B cell (primary cell): ENCODE results near the gene PRKCB. TPM values are rescaled to one million over a fixed set of nuclear protein-coding genes. Genes with fewer than 3 reads are reported as not detected.

ENCODE experiments used
- ATAC-seq: fragments of 200-7000 bp; cut with Tn5 transposase; one replicate; pipeline ENCODE4 v1.10.0; 2021; ENCODE audit warnings: low read depth, mild to moderate bottlenecking, moderate number of reproducible peaks, moderate library complexity
- CTCF ChIA-PET: fragments of 350-600 bp; sonication (Branson Sonifier 250); formaldehyde crosslinking; loops from one replicate; lab custom pipeline; 2021; ENCODE audit warnings: antibody characterized with exemption, inconsistent platforms; lab: Charles Lee
- POLR2A ChIA-PET: fragments of 350-600 bp; sonication (Branson Sonifier 250); formaldehyde crosslinking; loops from one replicate; lab custom pipeline; 2021; ENCODE audit warnings: antibody characterized with exemption; lab: Charles Lee
- DNase-seq: peaks from one replicate; pipeline ENCODE4 v3.0.0; 2013
- H2AFZ ChIP-seq: 2 replicates; pipeline ENCODE4 v1.6.1; 2012; ENCODE audit warnings: mild to moderate bottlenecking, low read depth, low read length; ENCODE audit not compliant: insufficient read depth, poor library complexity, severe bottlenecking
- H3K27ac ChIP-seq, 2 donors: 1 replicate in 1 of 2; 2 replicates in 1 of 2; pipeline ENCODE4 v1.5.1; 2012 to 2013; ENCODE audit warnings: low read length in 2 of 2, mild to moderate bottlenecking in 2 of 2, moderate library complexity in 1 of 2
- H3K27me3 ChIP-seq, 4 experiments: fragments of 200-600 bp in 1 of 4; sonication (generic) in 1 of 4; replicated peaks in 1 of 4; 1 replicate in 2 of 4; 2 replicates in 2 of 4; pipeline versions ENCODE4 v1.6.1 to v1.7.0; 2013 to 2016; ENCODE audit warnings: low read length in 3 of 4, mild to moderate bottlenecking in 2 of 4, mixed read lengths in 1 of 4, moderate library complexity in 1 of 4; ENCODE audit not compliant: insufficient read depth in 4 of 4, control insufficient read depth in 3 of 4; ENCODE audit errors: control extremely low read depth in 1 of 4
- H3K36me3 ChIP-seq, 2 experiments: replicated peaks in 1 of 2; 1 replicate in 1 of 2; 2 replicates in 1 of 2; pipeline versions ENCODE4 v1.6.1 to v1.7.1; 2013; ENCODE audit warnings: low read length in 1 of 2; ENCODE audit not compliant: insufficient read depth in 2 of 2, control insufficient read depth in 1 of 2; ENCODE audit errors: control extremely low read depth in 1 of 2, extremely low read depth in 1 of 2
- H3K4me1 ChIP-seq, 2 donors: fragments of 200-600 bp in 1 of 2; sonication (generic) in 1 of 2; 1 replicate in 1 of 2; 2 replicates in 1 of 2; pipeline versions ENCODE4 v1.5.1 to v1.6.1; 2013 to 2017; ENCODE audit warnings: low read length in 2 of 2; ENCODE audit not compliant: control insufficient read depth in 2 of 2, insufficient read depth in 2 of 2
- H3K4me2 ChIP-seq: replicated peaks from 2 replicates; pipeline ENCODE3; 2012; ENCODE audit warnings: mild to moderate bottlenecking, low read depth, low read length; ENCODE audit not compliant: poor library complexity, severe bottlenecking
- H3K4me3 ChIP-seq, 5 experiments: fragments of 200-600 bp in 1 of 5; sonication (generic) in 1 of 5; 1 replicate in 3 of 5; 2 replicates in 2 of 5; pipeline versions ENCODE4 v1.5.1 to v1.7.0; 2011 to 2016; ENCODE audit warnings: low read length in 4 of 5, mild to moderate bottlenecking in 4 of 5, low read depth in 2 of 5, control low read depth in 1 of 5, moderate library complexity in 1 of 5; ENCODE audit not compliant: insufficient read depth in 1 of 5; ENCODE audit errors: control extremely low read depth in 1 of 5, extremely low read depth in 1 of 5
- H3K79me2 ChIP-seq: fragments of 200-600 bp; sonication (generic); one replicate; pipeline ENCODE4 v1.6.0; 2016; ENCODE audit warnings: low read length; ENCODE audit not compliant: control insufficient read depth, insufficient read depth
- H3K9ac ChIP-seq: fragments of 200-600 bp; sonication (generic); 2 replicates; pipeline ENCODE4 v1.6.1; 2017; ENCODE audit warnings: mild to moderate bottlenecking, low read length, moderate library complexity
- H3K9me3 ChIP-seq, 3 donors: one replicate each; pipeline versions ENCODE4 v1.6.1 to v1.7.1; 2013; ENCODE audit warnings: low read length in 2 of 3; ENCODE audit not compliant: control insufficient read depth in 2 of 3, insufficient read depth in 1 of 3; ENCODE audit errors: control extremely low read depth in 1 of 3
- H4K20me1 ChIP-seq: 2 replicates; pipeline ENCODE4 v1.6.0; 2012; ENCODE audit warnings: mild to moderate bottlenecking, low read length; ENCODE audit not compliant: insufficient read depth, control insufficient read depth, poor library complexity, severe bottlenecking
- H3K27ac Mint-ChIP-seq: one replicate; pipeline ENCODE4 v1.8.0; 2021; ENCODE audit warnings: mixed read lengths
- H3K27me3 Mint-ChIP-seq: one replicate; pipeline ENCODE4 v1.8.0; 2021; ENCODE audit warnings: mixed read lengths
- H3K4me1 Mint-ChIP-seq: one replicate; pipeline ENCODE4 v1.8.0; 2021; ENCODE audit warnings: mixed read lengths
- H3K4me3 Mint-ChIP-seq: one replicate; pipeline ENCODE4 v1.8.0; 2021; ENCODE audit warnings: mixed read lengths
- H3K9me3 Mint-ChIP-seq: one replicate; pipeline ENCODE4 v1.8.0; 2022; ENCODE audit warnings: mixed read lengths; ENCODE audit not compliant: insufficient read depth
- EZH2 ChIP-seq: IDR thresholded peaks from 2 replicates; pipeline ENCODE4 v1.6.1; 2012; ENCODE audit warnings: borderline replicate concordance, low read depth, mild to moderate bottlenecking, moderate library complexity, low read length; ENCODE audit not compliant: insufficient read depth, poor library complexity, severe bottlenecking
- WGBS: methylation state at CpG from one replicate; pipeline ENCODE4 v1.1.5; 2013; ENCODE audit warnings: missing lambda C conversion rate; ENCODE audit not compliant: insufficient coverage; 5-methylcytosine and 5-hydroxymethylcytosine counted together
- intact Hi-C: fragments of 100-400 bp; cut with micrococcal nuclease; formaldehyde crosslinking; loops from one replicate; pipeline ENCODE4 v1.10.0; 2022
- polyA plus RNA-seq: library from polyadenylated mRNA; depleted of rRNA; stranded (reverse); fragments of >200 nt; gene quantifications from 2 replicates; pipeline ENCODE4 v1.2.3, GENCODE V29; 2012
- total RNA-seq, 2 donors: library from RNA; stranded (reverse); fragments of 120-200 nt in 1 of 2; gene quantifications; 1 replicate in 1 of 2; 2 replicates in 1 of 2; pipeline versions ENCODE4 v1.2.3 to v1.2.4, GENCODE V29; 2013 to 2022
- TF ChIP-seq, protein P1 (sequence below): fragments of 200-600 bp; IDR thresholded peaks from one replicate; pipeline ENCODE4 v1.8.0; 2022; ENCODE audit warnings: antibody characterized with exemption, mild to moderate bottlenecking

The PRKCB gene
- total and polyA plus RNA-seq, 2 donors (not counting 1 experiment from before 2014, with no cell fraction given): 106 to 373 TPM

- no peaks in the 10 kb centered on the region for H3K4me1 Mint-ChIP-seq
- H4K20me1 ChIP-seq: peaks cover 11% of the 10 kb centered on the region
- no peak overlapping the region for H3K27ac ChIP-seq
- DNase-seq (no peak), ATAC-seq (no peak)
- H3K4me3 Mint-ChIP-seq: no peak overlapping the region
- H2AFZ ChIP-seq: no peak overlapping the region
- H3K4me3 ChIP-seq: no peak overlapping the region
- H3K4me2 ChIP-seq: no peak overlapping the region
- H3K4me1 ChIP-seq: no peaks in the 10 kb centered on the region
- no peaks in the 10 kb centered on the region for H3K9me3 ChIP-seq
- POLR2A ChIA-PET: no interaction called here
- CTCF ChIA-PET: interaction anchor here (1.3 to 1.4 kb wide), 2 partner anchors 34 to 317 kb away, joined by 3 to 5 read pairs; no protein-coding TSS in a partner anchor
- H3K36me3 ChIP-seq: peaks cover 23 to 85% of the 10 kb centered on the region in 2 experiments
- 97% methylated on average over 8 of the region's 9 CpGs for WGBS
- H3K79me2 ChIP-seq: no peaks in the 10 kb centered on the region
- TF ChIP-seq EZH2: no peak
- TF ChIP-seq, protein P1, sequence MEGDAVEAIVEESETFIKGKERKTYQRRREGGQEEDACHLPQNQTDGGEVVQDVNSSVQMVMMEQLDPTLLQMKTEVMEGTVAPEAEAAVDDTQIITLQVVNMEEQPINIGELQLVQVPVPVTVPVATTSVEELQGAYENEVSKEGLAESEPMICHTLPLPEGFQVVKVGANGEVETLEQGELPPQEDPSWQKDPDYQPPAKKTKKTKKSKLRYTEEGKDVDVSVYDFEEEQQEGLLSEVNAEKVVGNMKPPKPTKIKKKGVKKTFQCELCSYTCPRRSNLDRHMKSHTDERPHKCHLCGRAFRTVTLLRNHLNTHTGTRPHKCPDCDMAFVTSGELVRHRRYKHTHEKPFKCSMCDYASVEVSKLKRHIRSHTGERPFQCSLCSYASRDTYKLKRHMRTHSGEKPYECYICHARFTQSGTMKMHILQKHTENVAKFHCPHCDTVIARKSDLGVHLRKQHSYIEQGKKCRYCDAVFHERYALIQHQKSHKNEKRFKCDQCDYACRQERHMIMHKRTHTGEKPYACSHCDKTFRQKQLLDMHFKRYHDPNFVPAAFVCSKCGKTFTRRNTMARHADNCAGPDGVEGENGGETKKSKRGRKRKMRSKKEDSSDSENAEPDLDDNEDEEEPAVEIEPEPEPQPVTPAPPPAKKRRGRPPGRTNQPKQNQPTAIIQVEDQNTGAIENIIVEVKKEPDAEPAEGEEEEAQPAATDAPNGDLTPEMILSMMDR: no peak
- H3K27me3 ChIP-seq: no peaks in the 10 kb centered on the region
- H3K27me3 Mint-ChIP-seq: no peaks in the 10 kb centered on the region
- no peaks in the 10 kb centered on the region for H3K9me3 Mint-ChIP-seq
- no peak overlapping the region for H3K9ac ChIP-seq
- intact Hi-C loops: loop anchor here (10.0 kb wide), 1 partner anchor 63 kb away; no protein-coding TSS in a partner anchor
- no peak overlapping the region for H3K27ac Mint-ChIP-seq
These were observed 352.3 kb downstream of the PRKCB start for GRCh38 chr16:24188021-24188542.

GRCh38 chr16:24188751-24189318 is 353.1 kb downstream of the PRKCB start:
- CTCF ChIA-PET: interaction anchor here (1.3 kb wide), 1 partner anchor 34 kb away, joined by 3 read pairs; no protein-coding TSS in a partner anchor
- H3K36me3 ChIP-seq: peaks cover 17 to 83% of the 10 kb centered on the region in 2 experiments
- no peak overlapping the region for H3K27ac Mint-ChIP-seq

More at GRCh38 chr16:24188751-24189318, 353.1 kb downstream of the PRKCB start:
- H3K27ac ChIP-seq: no peak overlapping the region
- no peak overlapping the region for H3K4me3 Mint-ChIP-seq
- H3K4me1 Mint-ChIP-seq: no peaks in the 10 kb centered on the region
- 92% methylated on average over 3 of the region's 6 CpGs for WGBS
- POLR2A ChIA-PET: no interaction called here
- H3K27me3 Mint-ChIP-seq: no peaks in the 10 kb centered on the region
- H3K9ac ChIP-seq: no peak overlapping the region
- no peak overlapping the region for H3K4me3 ChIP-seq
- H3K9me3 ChIP-seq: no peaks in the 10 kb centered on the region
- TF ChIP-seq, protein P1: no peak
- no peak for TF ChIP-seq EZH2
- ATAC-seq (no peak), DNase-seq (no peak)
- intact Hi-C loops: loop anchor here (10.0 kb wide), 1 partner anchor 64 kb away; no protein-coding TSS in a partner anchor
- H3K4me1 ChIP-seq: no peaks in the 10 kb centered on the region
- H4K20me1 ChIP-seq: peaks cover 11% of the 10 kb centered on the region
- H3K4me2 ChIP-seq: no peak overlapping the region
- no peaks in the 10 kb centered on the region for H3K9me3 Mint-ChIP-seq
- H3K27me3 ChIP-seq: no peaks in the 10 kb centered on the region
- no peaks in the 10 kb centered on the region for H3K79me2 ChIP-seq
- H2AFZ ChIP-seq: no peak overlapping the region
